HG03378 (cell line): Measurements from ENCODE around the gene TMEM11.
A peak's percentile ranks its signal among the peaks of the same experiment; 100 is the strongest.

Source experiments
- ATAC-seq: cut with Tn5 transposase; IDR thresholded peaks from one replicate; pipeline ENCODE4 v1.9.1; 2021; ENCODE audit warnings: mild to moderate bottlenecking, moderate library complexity; ENCODE audit not compliant: unreplicated experiment

The TMEM11 gene

GRCh38 chr17:21214015-21214776, at the start of gene TMEM11:
Gene TMEM11 (minus strand): TSS chr17:21214161. CDS start chr17:21214152, 9 bp downstream.
- peak; percentile 80 for ATAC-seq

GRCh38 chr17:21263376-21263775, 49.4 kb upstream of the TMEM11 start:
- ATAC-seq = no peak

- no peak for ATAC-seq
Measured at GRCh38 chr17:21262259-21262993, 48.5 kb upstream of the TMEM11 start.

- ATAC-seq = no peak
Measured at GRCh38 chr17:21258593-21258992, 44.6 kb upstream of the TMEM11 start.

- ATAC-seq = no peak
Measured at GRCh38 chr17:21253646-21254441, 39.9 kb upstream of the TMEM11 start.

GRCh38 chr17:21252796-21253645, 39.1 kb upstream of the TMEM11 start, which contains the start of gene NATD1:
Gene NATD1 (minus strand): TSS chr17:21253410. CDS start chr17:21253264, 146 bp downstream.
- ATAC-seq = peak; percentile 70

GRCh38 chr17:21252289-21252795, 38.4 kb upstream of the TMEM11 start:
- ATAC-seq = no peak

- ATAC-seq = no peak
Measured at GRCh38 chr17:21251337-21252010, 37.5 kb upstream of the TMEM11 start.

- ATAC-seq = no peak
Measured at GRCh38 chr17:21250854-21251253, 36.9 kb upstream of the TMEM11 start.

GRCh38 chr17:21249920-21250703, 36.2 kb upstream of the TMEM11 start:
- no peak for ATAC-seq

GRCh38 chr17:21249086-21249795, 35.3 kb upstream of the TMEM11 start:
- ATAC-seq = no peak

- no peak for ATAC-seq
Measured at GRCh38 chr17:21248500-21248899, 34.5 kb upstream of the TMEM11 start.

- no peak for ATAC-seq
Measured at GRCh38 chr17:21247552-21248258, 33.7 kb upstream of the TMEM11 start.

GRCh38 chr17:21246698-21247097, 32.7 kb upstream of the TMEM11 start:
- ATAC-seq = no peak

- ATAC-seq = no peak
Measured at GRCh38 chr17:21245639-21246084, 31.7 kb upstream of the TMEM11 start.

- no peak for ATAC-seq
Measured at GRCh38 chr17:21243516-21244303, 29.7 kb upstream of the TMEM11 start.
